Endothelial cell of umbilical vein (primary cell): ENCODE results near the gene LRRFIP2. TPM values are rescaled to one million over a fixed set of nuclear protein-coding genes. Genes with fewer than 3 reads are reported as not detected.

Source experiments
- BruUV-seq: library from RNA; stranded (reverse); fragments of 400-500 nt; replicated peaks from 2 replicates; lab custom pipeline; 2021; lab: Mats Ljungman, UMichigan
- CTCF ChIA-PET: fragments of 300-600, 350-600 bp; sonication (Branson Sonifier 250); formaldehyde crosslinking; loops from one replicate; lab custom pipeline; 2021; ENCODE audit warnings: antibody characterized with exemption, inconsistent platforms; lab: Charles Lee
- POLR2A ChIA-PET: fragments of 300-600, 350-600 bp; sonication (Branson Sonifier 250); formaldehyde crosslinking; loops from one replicate; lab custom pipeline; 2021; ENCODE audit warnings: antibody characterized with exemption, inconsistent platforms; lab: Charles Lee
- DNase-seq: peaks from one replicate; pipeline ENCODE4 v3.0.0-alpha.2; 2011; ENCODE audit warnings: low read depth, low spot score
- FAIRE-seq: peaks from 2 replicates; lab custom pipeline; 2011; peaks lifted over from hg19 to GRCh38; lab: Jason Lieb, UNC
- H2AFZ ChIP-seq: 2 replicates; pipeline ENCODE4 v1.6.0; 2012; ENCODE audit warnings: low read depth, low read length, control low read depth, inconsistent platforms
- H3K27ac ChIP-seq: 2 replicates; pipeline ENCODE4 v1.5.1; 2011; ENCODE audit warnings: low read depth, mild to moderate bottlenecking, control low read depth, low read length, moderate library complexity; ENCODE audit not compliant: insufficient read depth
- H3K27me3 ChIP-seq, 2 experiments: 2 replicates each; pipeline versions ENCODE4 v1.6.0 to v1.6.1; 2011; ENCODE audit warnings: low read length in 2 of 2, mixed read lengths in 1 of 2; ENCODE audit not compliant: control insufficient read depth in 2 of 2, insufficient read depth in 2 of 2
- H3K36me3 ChIP-seq, 2 experiments: 2 replicates in 1 of 2; 3 replicates in 1 of 2; pipeline ENCODE4 v1.5.1; 2011; ENCODE audit warnings: low read length in 2 of 2, mild to moderate bottlenecking in 1 of 2, moderate library complexity in 1 of 2; ENCODE audit not compliant: control insufficient read depth in 2 of 2, insufficient read depth in 2 of 2; ENCODE audit errors: extremely low read depth in 1 of 2
- H3K4me1 ChIP-seq: 3 replicates; pipeline ENCODE4 v1.5.1; 2011; ENCODE audit warnings: mild to moderate bottlenecking, low read length; ENCODE audit not compliant: control insufficient read depth, insufficient read depth; ENCODE audit errors: extremely low read depth
- H3K4me2 ChIP-seq: 2 replicates; pipeline ENCODE4 v1.6.1; 2011; ENCODE audit warnings: low read length, control low read depth, mixed read lengths; ENCODE audit not compliant: insufficient read depth
- H3K4me3 ChIP-seq, 3 experiments: fragments of 200-600 bp in 1 of 3; sonication (generic), shearing (Covaris generic) in 1 of 3; replicated peaks in 1 of 3; 2 replicates each; pipeline ENCODE4 v1.5.1; 2011 to 2016; ENCODE audit warnings: control low read depth in 3 of 3, low read length in 3 of 3, mild to moderate bottlenecking in 2 of 3, inconsistent platforms in 1 of 3, low read depth in 1 of 3, moderate library complexity in 1 of 3; ENCODE audit not compliant: insufficient read depth in 1 of 3
- H3K79me2 ChIP-seq: 2 replicates; pipeline ENCODE4 v1.6.0; 2012; ENCODE audit warnings: low read length, inconsistent platforms; ENCODE audit not compliant: control insufficient read depth, insufficient read depth
- H3K9ac ChIP-seq: replicated peaks from 2 replicates; pipeline ENCODE3; 2011; ENCODE audit warnings: low read length, control low read depth; ENCODE audit not compliant: insufficient read depth; ENCODE audit errors: extremely low read depth
- H3K9me1 ChIP-seq: replicated peaks from 3 replicates; pipeline ENCODE4 v1.6.0; 2011; ENCODE audit warnings: mild to moderate bottlenecking, low read length; ENCODE audit not compliant: control insufficient read depth, insufficient read depth; ENCODE audit errors: extremely low read depth
- H3K9me3 ChIP-seq: replicated peaks from 2 replicates; pipeline ENCODE4 v1.5.1; 2012; ENCODE audit warnings: low read length, inconsistent platforms; ENCODE audit not compliant: control insufficient read depth, insufficient read depth
- H4K20me1 ChIP-seq: replicated peaks from 2 replicates; pipeline ENCODE3; 2011; ENCODE audit warnings: mild to moderate bottlenecking, low read length; ENCODE audit not compliant: control insufficient read depth, insufficient read depth; ENCODE audit errors: extremely low read depth
- EZH2 ChIP-seq: IDR thresholded peaks from 2 replicates; pipeline ENCODE4 v1.6.1; 2012; ENCODE audit warnings: borderline replicate concordance, low read depth, mild to moderate bottlenecking, moderate library complexity, low read length, inconsistent platforms; ENCODE audit not compliant: severe bottlenecking
- FOS ChIP-seq: IDR thresholded peaks from 2 replicates; pipeline ENCODE4 v1.6.1; 2011; ENCODE audit warnings: mild to moderate bottlenecking, low read length, moderate library complexity, borderline replicate concordance; ENCODE audit not compliant: insufficient read depth
- GATA2 ChIP-seq: IDR thresholded peaks from 2 replicates; pipeline ENCODE4 v1.7.0; 2011; ENCODE audit warnings: low read depth, mild to moderate bottlenecking, moderate library complexity, mixed read lengths, low read length; ENCODE audit not compliant: insufficient read length, insufficient read depth
- JUN ChIP-seq: IDR thresholded peaks from 2 replicates; pipeline ENCODE4 v1.6.1; 2011; ENCODE audit warnings: borderline replicate concordance, low read depth; ENCODE audit not compliant: insufficient read length, insufficient read depth
- MYC ChIP-seq: IDR thresholded peaks from one replicate; pipeline ENCODE4 v1.6.1; 2011; ENCODE audit warnings: mild to moderate bottlenecking, low read depth, low read length
- POLR2A ChIP-seq: IDR thresholded peaks from 2 replicates; pipeline ENCODE4 v1.6.1; 2012; ENCODE audit warnings: low read depth, mild to moderate bottlenecking, control low read depth, low read length
- POLR2AphosphoS5 ChIP-seq: IDR thresholded peaks from 2 replicates; pipeline ENCODE4 v1.6.1; 2012; ENCODE audit warnings: low read depth, mild to moderate bottlenecking, control low read depth, low read length, moderate library complexity; ENCODE audit not compliant: insufficient read depth
- dilution Hi-C: fragments of 300-500 bp; cut with MboI; formaldehyde crosslinking; loops from one replicate; pipeline ENCODE4 v1.15.0; 2019; ENCODE audit warnings: low sequenced_read_pairs; ENCODE audit not compliant: extremely low pct_ligation_motif_present
- intact Hi-C: fragments of 100-400 bp; cut with micrococcal nuclease; formaldehyde crosslinking; loops from one replicate; pipeline ENCODE4 v1.10.0; 2022
- polyA plus RNA-seq, 4 experiments: library from polyadenylated mRNA; depleted of rRNA in 3 of 4; stranded (reverse) in 3 of 4; unstranded in 1 of 4; fragments of >200 nt; gene quantifications; 2 replicates each; pipeline versions ENCODE4 v1.2.1 to v1.2.3, GENCODE V29; 2011 to 2012; ENCODE audit warnings: missing spikeins in 1 of 4
- total RNA-seq: library from RNA; stranded (reverse); gene quantifications from 2 replicates; pipeline ENCODE4 v1.2.3, GENCODE V29; 2021
- TF ChIP-seq, protein P1 (sequence below), 2 donors: IDR thresholded peaks; 1 replicate in 1 of 2; 2 replicates in 1 of 2; pipeline ENCODE4 v1.5.1; 2011; ENCODE audit warnings: low read length in 2 of 2, mild to moderate bottlenecking in 2 of 2, moderate library complexity in 2 of 2, control low read depth in 1 of 2, inconsistent platforms in 1 of 2, low read depth in 1 of 2; ENCODE audit not compliant: insufficient read depth in 1 of 2; ENCODE audit errors: extremely low read depth in 1 of 2
- TF ChIP-seq, protein P2 (sequence below): IDR thresholded peaks from 2 replicates; pipeline ENCODE4 v1.6.1; 2011; ENCODE audit not compliant: insufficient read depth, insufficient read length

The LRRFIP2 gene
- total and polyA plus RNA-seq, 2 donors (not counting 3 experiments of a cell fraction or from before 2014, with no cell fraction given), result 20.8 to 78.9 TPM

GRCh38 chr3:37024092-37024491 is 150.3 kb downstream of the LRRFIP2 start:
- H3K9me3 ChIP-seq, result no peaks in the 10 kb centered on the region
- no peaks in the 10 kb centered on the region for H4K20me1 ChIP-seq
- no peak for TF ChIP-seq MYC
- TF ChIP-seq, protein P1, sequence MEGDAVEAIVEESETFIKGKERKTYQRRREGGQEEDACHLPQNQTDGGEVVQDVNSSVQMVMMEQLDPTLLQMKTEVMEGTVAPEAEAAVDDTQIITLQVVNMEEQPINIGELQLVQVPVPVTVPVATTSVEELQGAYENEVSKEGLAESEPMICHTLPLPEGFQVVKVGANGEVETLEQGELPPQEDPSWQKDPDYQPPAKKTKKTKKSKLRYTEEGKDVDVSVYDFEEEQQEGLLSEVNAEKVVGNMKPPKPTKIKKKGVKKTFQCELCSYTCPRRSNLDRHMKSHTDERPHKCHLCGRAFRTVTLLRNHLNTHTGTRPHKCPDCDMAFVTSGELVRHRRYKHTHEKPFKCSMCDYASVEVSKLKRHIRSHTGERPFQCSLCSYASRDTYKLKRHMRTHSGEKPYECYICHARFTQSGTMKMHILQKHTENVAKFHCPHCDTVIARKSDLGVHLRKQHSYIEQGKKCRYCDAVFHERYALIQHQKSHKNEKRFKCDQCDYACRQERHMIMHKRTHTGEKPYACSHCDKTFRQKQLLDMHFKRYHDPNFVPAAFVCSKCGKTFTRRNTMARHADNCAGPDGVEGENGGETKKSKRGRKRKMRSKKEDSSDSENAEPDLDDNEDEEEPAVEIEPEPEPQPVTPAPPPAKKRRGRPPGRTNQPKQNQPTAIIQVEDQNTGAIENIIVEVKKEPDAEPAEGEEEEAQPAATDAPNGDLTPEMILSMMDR (IDR thresholded peaks at IDR 0.05; ENCODE audit: extremely low read depth in 1 of 2, insufficient read depth in 1 of 2, low read depth in 1 of 2, low read length in 2 of 2), result peak; percentile 11 to 32
- H3K79me2 ChIP-seq, result no peaks in the 10 kb centered on the region
- no peak overlapping the region for H3K27ac ChIP-seq
- POLR2A ChIA-PET, result interaction anchor here (0.6 kb wide), 1 partner anchor 36 kb away, joined by 9 read pairs; no protein-coding TSS in a partner anchor
- DNase-seq (peak; percentile 46), FAIRE-seq (peak; percentile 35)
- no peak overlapping the region for H3K9ac ChIP-seq
- H3K27me3 ChIP-seq, result no peaks in the 10 kb centered on the region
- intact Hi-C loops, result loop anchor here (1.0 kb wide), 1 partner anchor 189 kb away; no protein-coding TSS in a partner anchor
- BruUV-seq, result no TSS peak
- CTCF ChIA-PET, result interaction anchor here (0.7 to 7.6 kb wide), 29 partner anchors 9 to 284 kb away, joined by 3 to 141 read pairs (median 5); partner anchors contain the start of gene EPM2AIP1
- dilution Hi-C loops, result no loop called here
- H2AFZ ChIP-seq, result no peak overlapping the region
- no peaks in the 10 kb centered on the region for H3K9me1 ChIP-seq
- peaks cover 18% of the 10 kb centered on the region in 2 experiments for H3K36me3 ChIP-seq
- H3K4me1 ChIP-seq, result no peaks in the 10 kb centered on the region
- H3K4me3 ChIP-seq, result no peak overlapping the region
- no peak overlapping the region for H3K4me2 ChIP-seq

- Histone ChIP-seq H3K9me3 (no peaks in the 10 kb centered on the region), H3K36me3 (peaks cover 20 to 21% of the 10 kb centered on the region in 2 experiments), H3K4me1 (no peaks in the 10 kb centered on the region), H3K9me1 (no peaks in the 10 kb centered on the region), H2AFZ (no peak overlapping the region), H3K9ac (no peak overlapping the region), H3K4me3 (no peak overlapping the region), H4K20me1 (no peaks in the 10 kb centered on the region), H3K79me2 (no peaks in the 10 kb centered on the region), H3K27ac (no peak overlapping the region), H3K4me2 (no peak overlapping the region), H3K27me3 (no peaks in the 10 kb centered on the region)
- TF ChIP-seq GATA2 (no peak), FOS (no peak), POLR2AphosphoS5 (no peak), EZH2 (no peak), MYC (no peak), JUN (no peak), POLR2A (no peak)
- TF ChIP-seq, protein P1 (IDR thresholded peaks at IDR 0.05; ENCODE audit: extremely low read depth in 1 of 2, insufficient read depth in 1 of 2, low read depth in 1 of 2, low read length in 2 of 2), result no peak
- TF ChIP-seq, protein P2, sequence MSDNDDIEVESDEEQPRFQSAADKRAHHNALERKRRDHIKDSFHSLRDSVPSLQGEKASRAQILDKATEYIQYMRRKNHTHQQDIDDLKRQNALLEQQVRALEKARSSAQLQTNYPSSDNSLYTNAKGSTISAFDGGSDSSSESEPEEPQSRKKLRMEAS, result no peak
- dilution Hi-C loops (no loop called here), intact Hi-C loops (no loop called here)
- FAIRE-seq (no peak), DNase-seq (no peak)
- ChIA-PET POLR2A (no interaction called here), CTCF (no interaction called here)
- no TSS peak for BruUV-seq
Measured at GRCh38 chr3:37017683-37018082, 156.7 kb downstream of the LRRFIP2 start.
